ENCODE measurements around the gene SNAPC3.

Gene SNAPC3

DNA sequence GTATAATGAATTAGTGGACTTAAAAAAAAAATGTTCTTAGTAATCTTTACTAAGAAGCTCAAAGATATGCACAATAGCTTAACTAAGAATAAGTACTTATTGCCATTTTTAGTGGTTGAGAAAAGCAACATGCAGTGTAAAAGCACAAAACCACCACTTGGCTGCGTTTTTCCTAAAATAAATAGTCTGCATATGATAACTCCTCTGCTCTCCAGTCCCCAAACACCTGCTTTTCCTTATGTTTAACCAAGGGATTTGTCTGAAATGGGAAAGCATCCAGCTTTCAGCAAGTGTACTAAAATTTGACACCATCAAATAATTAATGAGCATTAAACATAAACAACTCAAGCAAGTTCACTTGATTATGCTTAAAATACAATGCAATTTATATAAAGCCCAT, 46.7 kb downstream of the SNAPC3 start:
- H3K9me3 ChIP-seq, result no peaks in the 10 kb centered on the region
- intact Hi-C loops (cut with DNase I; ENCODE audit: low total_unique reads), result no loop called here
- H3K27ac ChIP-seq, result no peak overlapping the region
- peaks cover 0 to 13% (median 0%) of the 10 kb centered on the region in 4 donors for H3K4me1 ChIP-seq
- TF ChIP-seq, protein P1, sequence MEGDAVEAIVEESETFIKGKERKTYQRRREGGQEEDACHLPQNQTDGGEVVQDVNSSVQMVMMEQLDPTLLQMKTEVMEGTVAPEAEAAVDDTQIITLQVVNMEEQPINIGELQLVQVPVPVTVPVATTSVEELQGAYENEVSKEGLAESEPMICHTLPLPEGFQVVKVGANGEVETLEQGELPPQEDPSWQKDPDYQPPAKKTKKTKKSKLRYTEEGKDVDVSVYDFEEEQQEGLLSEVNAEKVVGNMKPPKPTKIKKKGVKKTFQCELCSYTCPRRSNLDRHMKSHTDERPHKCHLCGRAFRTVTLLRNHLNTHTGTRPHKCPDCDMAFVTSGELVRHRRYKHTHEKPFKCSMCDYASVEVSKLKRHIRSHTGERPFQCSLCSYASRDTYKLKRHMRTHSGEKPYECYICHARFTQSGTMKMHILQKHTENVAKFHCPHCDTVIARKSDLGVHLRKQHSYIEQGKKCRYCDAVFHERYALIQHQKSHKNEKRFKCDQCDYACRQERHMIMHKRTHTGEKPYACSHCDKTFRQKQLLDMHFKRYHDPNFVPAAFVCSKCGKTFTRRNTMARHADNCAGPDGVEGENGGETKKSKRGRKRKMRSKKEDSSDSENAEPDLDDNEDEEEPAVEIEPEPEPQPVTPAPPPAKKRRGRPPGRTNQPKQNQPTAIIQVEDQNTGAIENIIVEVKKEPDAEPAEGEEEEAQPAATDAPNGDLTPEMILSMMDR (IDR thresholded peaks at IDR 0.05), result no peak
- no peak overlapping the region for H3K4me3 ChIP-seq
- peaks cover 41 to 56% (median 52%) of the 10 kb centered on the region in 3 donors for H3K36me3 ChIP-seq
- no peak for DNase-seq
- H3K27me3 ChIP-seq, result no peaks in the 10 kb centered on the region

DNA sequence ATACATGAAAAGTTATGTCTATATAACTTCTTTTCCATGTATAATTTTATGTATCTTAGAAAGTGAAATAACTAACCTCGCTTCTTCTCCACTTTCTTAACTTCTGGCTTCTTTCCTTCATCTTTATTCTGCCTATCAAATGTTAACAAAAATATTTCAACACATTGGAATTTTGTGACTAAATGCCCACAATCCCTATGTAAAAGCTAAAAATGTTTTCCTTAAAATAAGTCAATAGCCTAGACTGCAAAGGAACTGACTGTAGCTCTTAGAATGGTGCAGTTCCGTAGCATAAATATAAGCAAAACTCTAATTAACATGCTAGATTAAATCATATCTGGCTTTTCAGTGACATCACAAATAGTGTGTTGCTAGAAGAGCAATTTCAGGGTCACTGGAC, 47.2 kb downstream of the SNAPC3 start:
- Histone ChIP-seq H3K9me3 (no peaks in the 10 kb centered on the region), H3K4me3 (no peak overlapping the region), H3K36me3 (peaks cover 36 to 56% (median 48%) of the 10 kb centered on the region in 3 donors), H3K4me1 (peaks cover 0 to 13% (median 0%) of the 10 kb centered on the region in 4 donors), H3K27me3 (no peaks in the 10 kb centered on the region), H3K27ac (peak overlapping the region in 1 of 2 donors; percentile 22)
- intact Hi-C loops (cut with DNase I; ENCODE audit: low total_unique reads), result no loop called here
- TF ChIP-seq, protein P1 (IDR thresholded peaks at IDR 0.05), result no peak
- DNase-seq, result no peak

DNA sequence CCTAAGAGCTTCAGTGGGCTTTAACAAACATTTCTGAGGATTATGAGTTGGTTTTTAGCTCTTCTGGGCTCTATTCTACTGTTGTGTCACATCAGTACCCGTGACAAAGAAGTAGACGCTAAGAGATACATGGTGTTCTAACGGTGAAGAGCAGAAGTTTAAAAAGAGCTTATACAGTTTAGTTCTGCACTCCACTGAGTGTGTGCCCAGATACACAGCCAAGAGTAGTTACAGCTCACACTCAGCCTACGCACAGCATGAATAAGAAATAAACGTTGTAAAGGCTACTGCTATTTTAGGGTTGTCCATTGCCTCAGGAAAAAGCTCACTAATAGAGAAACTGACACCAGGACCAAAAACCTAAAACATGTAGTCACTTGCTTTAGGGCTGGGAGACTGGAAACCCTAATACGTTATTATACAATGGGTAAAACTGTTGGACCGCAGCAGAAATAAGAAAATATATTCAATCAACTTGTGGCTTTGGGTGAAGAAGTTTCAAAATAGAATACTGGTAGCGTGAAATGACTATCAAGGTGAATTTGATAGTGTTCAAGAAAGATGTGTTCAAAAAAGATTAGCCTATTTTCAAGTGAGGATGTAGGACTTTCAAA, 53.4 kb downstream of the SNAPC3 start:
- no peak overlapping the region for H3K4me3 ChIP-seq
- DNase-seq, result no peak
- intact Hi-C loops (cut with DNase I; ENCODE audit: low total_unique reads), result no loop called here
- no peaks in the 10 kb centered on the region for H3K9me3 ChIP-seq
- TF ChIP-seq, protein P1 (IDR thresholded peaks at IDR 0.05), result no peak
- peaks cover 16 to 25% (median 21%) of the 10 kb centered on the region in 3 donors for H3K36me3 ChIP-seq
- no peaks in the 10 kb centered on the region for H3K27me3 ChIP-seq
- no peak overlapping the region for H3K27ac ChIP-seq
- peaks cover 0 to 20% (median 0%) of the 10 kb centered on the region in 4 donors for H3K4me1 ChIP-seq

DNA sequence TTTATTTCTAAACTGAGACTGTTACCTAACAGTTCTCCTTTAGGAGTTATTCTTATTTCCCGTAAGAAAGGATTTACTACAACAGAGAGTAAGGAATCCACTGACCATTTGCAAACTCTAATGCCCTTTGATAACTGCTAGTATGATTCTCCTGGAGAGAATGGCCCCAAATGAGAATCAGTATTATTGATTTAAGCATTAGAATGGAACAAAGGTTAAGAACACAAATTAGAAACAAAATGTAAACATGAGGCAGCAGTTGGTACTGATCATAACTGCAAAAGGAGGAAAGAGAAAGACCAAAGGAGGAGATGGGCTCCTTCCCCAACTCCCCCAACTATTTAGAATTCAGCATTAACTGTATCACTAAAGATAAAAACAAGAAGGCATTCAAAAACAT, 57.4 kb downstream of the SNAPC3 start:
- no peak overlapping the region for H3K4me3 ChIP-seq
- TF ChIP-seq, protein P1 (IDR thresholded peaks at IDR 0.05), result no peak
- H3K27me3 ChIP-seq, result no peaks in the 10 kb centered on the region
- no peak overlapping the region for H3K27ac ChIP-seq
- no peaks in the 10 kb centered on the region for H3K9me3 ChIP-seq
- H3K4me1 ChIP-seq, result peaks cover 0 to 24% (median 0%) of the 10 kb centered on the region in 4 donors
- intact Hi-C loops (cut with DNase I; ENCODE audit: low total_unique reads), result no loop called here
- H3K36me3 ChIP-seq, result peaks cover 10 to 28% (median 21%) of the 10 kb centered on the region in 3 donors
- no peak for DNase-seq

DNA sequence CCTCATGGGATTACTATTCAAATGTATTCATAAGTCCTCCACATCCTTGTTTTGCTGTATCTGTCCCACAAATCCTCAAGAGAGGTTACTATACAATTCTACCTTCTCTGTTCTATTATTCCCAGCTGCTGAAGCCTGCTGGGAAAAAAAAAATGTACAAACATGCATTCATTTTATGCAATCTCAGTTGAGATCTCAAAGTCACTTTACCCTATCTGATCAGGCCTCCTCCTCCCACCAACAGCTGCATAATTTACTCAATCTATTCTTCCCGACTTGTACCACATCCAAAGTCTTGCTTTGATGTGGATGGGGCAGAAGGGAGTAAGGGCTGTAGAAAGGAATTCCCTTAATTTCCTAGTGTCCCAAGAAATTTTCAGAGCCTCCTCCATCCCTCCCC, 59.5 kb downstream of the SNAPC3 start:
- intact Hi-C loops (cut with DNase I; ENCODE audit: low total_unique reads), result no loop called here
- Histone ChIP-seq H3K27ac (no peak overlapping the region), H3K4me1 (peaks cover 0 to 33% (median 0%) of the 10 kb centered on the region in 4 donors), H3K9me3 (no peaks in the 10 kb centered on the region), H3K27me3 (no peaks in the 10 kb centered on the region), H3K4me3 (no peak overlapping the region), H3K36me3 (peaks cover 7 to 26% (median 9%) of the 10 kb centered on the region in 3 donors)
- TF ChIP-seq, protein P1 (IDR thresholded peaks at IDR 0.05), result no peak
- no peak for DNase-seq

Measured in tibial artery (tissue), 4 donors.